Measurements from ENCODE around the gene RNF151. TPM values are rescaled to one million over a fixed set of nuclear protein-coding genes. Genes with fewer than 3 reads are reported as not detected.

The RNF151 gene
- total RNA-seq, 1 experiment from 2014 or later = not detected

GRCh38 chr16:1947369-1947670, 19.3 kb upstream of the RNF151 start:
- Histone ChIP-seq H3K36me3 (ENCODE audit: control insufficient read depth, insufficient read depth, low read length) (no peaks in the 10 kb centered on the region; the same call in 1 of the 2 replicates), H3K4me1 (ENCODE audit: control insufficient read depth, insufficient read depth, low read length) (peaks cover 2% of the 10 kb centered on the region), H3K27ac (ENCODE audit: low read length) (no peak overlapping the region), H3K27me3 (ENCODE audit: control insufficient read depth, insufficient read depth, low read length) (no peaks in the 10 kb centered on the region), H3K4me3 (ENCODE audit: low read depth in 2 of 2, low read length in 2 of 2) (no peak overlapping the region), H3K9me3 (ENCODE audit: control insufficient read depth, insufficient read depth, low read depth, low read length) (no peaks in the 10 kb centered on the region)
- ATAC-seq (no peak), DNase-seq (ENCODE audit: low read depth, low spot score) (no peak)
- CTCF ChIA-PET = no interaction called here
- TF ChIP-seq POLR2AphosphoS5 (IDR thresholded peaks at IDR 0.05; ENCODE audit: low read depth, low read length) (no peak), TCF7L2 (IDR thresholded peaks at IDR 0.05; ENCODE audit: low read depth, low read length) (no peak), SIN3A (IDR thresholded peaks at IDR 0.05; ENCODE audit: borderline replicate concordance, insufficient read depth, low read depth, low read length) (no peak), CTCF (IDR thresholded peaks at IDR 0.05) (no peak), REST (IDR thresholded peaks at IDR 0.05; ENCODE audit: insufficient read depth in 1 of 2, low read depth in 2 of 2, low read length in 1 of 2) (no peak)
- no TSS peak for BruUV-seq (replicated peaks)
- POLR2A ChIA-PET = no interaction called here
- in situ Hi-C loops (cut with HindIII; ENCODE audit: low pct_unique_long_range_greater_than_20kb, low sequenced_read_pairs) (no loop called here), intact Hi-C loops (cut with micrococcal nuclease; ENCODE audit: unreplicated experiment) (no loop called here)

- H3K4me3 ChIP-seq (ENCODE audit: low read depth in 2 of 2, low read length in 2 of 2) = no peak overlapping the region
- no peaks in the 10 kb centered on the region for H3K27me3 ChIP-seq (ENCODE audit: control insufficient read depth, insufficient read depth, low read length)
- POLR2A ChIA-PET = no interaction called here
- DNase-seq (ENCODE audit: low read depth, low spot score) (no peak), ATAC-seq (no peak)
- TF ChIP-seq POLR2AphosphoS5 (IDR thresholded peaks at IDR 0.05; ENCODE audit: low read depth, low read length) (no peak), CTCF (IDR thresholded peaks at IDR 0.05) (no peak), REST (IDR thresholded peaks at IDR 0.05; ENCODE audit: insufficient read depth in 1 of 2, low read depth in 2 of 2, low read length in 1 of 2) (no peak), SIN3A (IDR thresholded peaks at IDR 0.05; ENCODE audit: borderline replicate concordance, insufficient read depth, low read depth, low read length) (no peak), TCF7L2 (IDR thresholded peaks at IDR 0.05; ENCODE audit: low read depth, low read length) (no peak)
- H3K4me1 ChIP-seq (ENCODE audit: control insufficient read depth, insufficient read depth, low read length) = no peaks in the 10 kb centered on the region
- CTCF ChIA-PET = no interaction called here
- H3K9me3 ChIP-seq (ENCODE audit: control insufficient read depth, insufficient read depth, low read depth, low read length) = no peaks in the 10 kb centered on the region
- BruUV-seq (replicated peaks) = no TSS peak
- in situ Hi-C loops (cut with HindIII; ENCODE audit: low pct_unique_long_range_greater_than_20kb, low sequenced_read_pairs) (no loop called here), intact Hi-C loops (cut with micrococcal nuclease; ENCODE audit: unreplicated experiment) (no loop called here)
- H3K27ac ChIP-seq (ENCODE audit: low read length) = no peak overlapping the region
- H3K36me3 ChIP-seq (ENCODE audit: control insufficient read depth, insufficient read depth, low read length) = no peaks in the 10 kb centered on the region
Measured at GRCh38 chr16:1949507-1949906, 17.1 kb upstream of the RNF151 start.

Data from Panc1 (cell line).